Anterior cingulate cortex (tissue), 58 donors: ENCODE results near the gene FAM117A.
A peak's percentile ranks its signal among the peaks of the same experiment; 100 is the strongest.
"Not testable (repeated sequence)": the region's sequence is repeated elsewhere in the genome, so short reads cannot be mapped to it uniquely, and the experiment has no call there.

ENCODE experiments used
- DNase-seq, 58 donors: peaks; one replicate each; lab custom pipeline; 2025; lab: John Stamatoyannopoulos, UW

The FAM117A gene

DNA sequence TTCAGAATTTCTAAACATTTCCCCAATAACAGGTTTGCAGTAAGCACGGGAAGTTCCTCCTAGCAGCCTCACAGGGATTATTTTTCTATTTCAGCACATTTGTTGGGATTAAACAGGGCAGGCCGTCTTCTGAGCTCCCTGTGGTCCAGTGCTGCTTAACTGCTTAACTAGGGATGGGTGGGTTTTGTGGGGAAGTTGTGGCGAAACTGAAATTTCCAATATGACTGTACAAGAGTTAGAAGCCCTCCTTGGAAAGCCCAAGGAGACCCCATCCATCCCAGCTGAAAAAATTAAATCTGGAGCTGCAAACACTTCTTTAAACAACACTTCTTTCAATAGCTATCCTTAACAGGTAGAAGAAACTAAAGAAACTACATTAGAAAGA, 22.2 kb downstream of the FAM117A start:
- no peak for DNase-seq

DNA sequence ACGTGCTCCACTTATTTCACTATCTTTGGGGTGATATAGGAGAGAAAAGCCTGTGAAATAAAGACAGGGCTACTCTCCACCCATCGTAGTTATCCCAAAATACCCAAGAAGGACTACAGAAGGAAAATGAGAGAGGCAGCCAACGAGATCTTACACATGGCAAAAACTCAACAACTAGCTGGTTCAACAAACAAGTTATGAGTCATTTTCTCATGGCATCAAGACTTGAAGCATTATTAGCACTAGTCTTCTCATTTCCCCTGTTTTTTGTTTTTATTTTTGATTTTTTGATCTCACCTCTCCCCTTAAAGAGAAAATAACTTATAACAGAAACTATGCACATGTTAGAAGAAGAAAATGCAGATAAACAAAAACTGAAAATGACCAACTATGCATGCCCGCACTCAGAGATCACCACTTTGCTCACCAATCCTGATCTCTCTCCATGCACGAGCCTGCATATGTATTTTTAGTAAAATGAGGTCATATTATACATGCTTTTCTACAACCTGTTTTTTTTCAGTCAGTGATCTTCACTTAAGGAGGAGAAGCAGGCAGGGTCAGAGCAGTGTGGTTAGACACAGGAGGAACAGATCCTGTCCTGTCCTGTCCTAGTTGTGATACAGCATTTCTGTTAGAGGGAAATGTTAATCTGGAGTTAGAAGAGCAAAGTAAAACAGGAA, 22.8 kb downstream of the FAM117A start:
- no peak for DNase-seq

DNA sequence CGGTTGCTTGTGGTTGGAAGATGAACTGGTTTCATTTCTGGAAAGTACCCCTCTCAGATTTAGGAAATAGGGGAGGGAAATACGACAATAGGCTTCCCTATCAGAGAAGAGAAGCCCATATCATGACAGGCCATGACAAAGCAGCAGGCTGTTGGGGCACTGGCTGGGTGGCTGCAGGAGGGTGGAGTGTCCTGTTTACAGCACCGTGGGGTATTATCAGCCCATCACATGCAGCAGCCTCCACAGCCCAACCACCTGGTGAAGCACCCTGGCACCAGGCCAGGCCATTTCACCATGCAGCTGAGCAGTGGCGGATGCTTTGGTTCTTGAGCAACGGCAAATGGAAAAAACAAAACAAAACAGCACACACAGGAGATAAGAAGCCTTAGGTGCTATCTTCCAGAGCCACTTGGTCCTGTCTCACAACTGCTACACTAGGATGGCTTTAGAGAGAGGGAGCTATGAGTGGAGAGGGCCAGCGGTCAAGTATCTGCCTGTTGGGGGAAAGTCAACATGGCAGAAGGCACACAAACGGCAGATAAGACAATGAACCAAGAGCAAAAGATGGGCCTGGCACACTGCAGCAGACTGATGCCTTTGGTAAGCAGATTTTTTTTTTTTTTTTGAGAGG, 24.2 kb downstream of the FAM117A start:
- DNase-seq: peak in 4 of 58 donors; percentile 5 to 41 (median 22)

DNA sequence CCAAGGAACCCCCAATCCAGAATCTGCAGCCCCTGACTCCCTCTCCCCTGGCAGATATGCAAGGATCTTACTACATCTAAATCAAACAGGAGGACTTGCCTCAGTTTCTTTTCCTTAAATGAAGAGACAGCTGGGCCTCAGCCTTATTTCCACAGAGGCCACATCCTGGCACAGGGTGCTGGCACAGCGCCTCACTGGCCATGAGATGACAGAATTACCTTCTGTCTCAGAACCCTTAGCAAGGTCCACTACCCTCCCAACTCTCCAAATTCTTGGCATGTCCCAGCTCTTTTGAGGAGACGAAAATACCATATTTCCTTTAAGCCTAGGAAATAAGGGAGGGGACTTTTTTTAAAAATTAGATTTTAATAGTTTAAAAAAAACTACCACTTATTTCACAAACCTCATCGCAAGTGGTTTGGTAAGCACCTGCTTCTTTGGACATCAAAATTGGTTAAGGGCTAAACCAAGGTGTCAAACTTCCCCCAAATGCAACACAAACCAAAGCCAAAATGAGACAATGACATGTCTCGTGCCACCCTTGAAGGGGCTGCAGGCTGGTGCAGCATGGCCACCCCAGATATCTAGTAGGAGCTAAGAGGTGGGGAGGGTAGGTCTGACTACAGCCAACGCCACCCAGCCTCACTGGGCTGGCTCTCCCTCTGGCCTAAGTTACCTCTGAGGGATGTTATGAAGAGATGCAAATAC, 25.3 kb downstream of the FAM117A start:
- DNase-seq: peak in 1 of 58 donors; percentile 6

DNA sequence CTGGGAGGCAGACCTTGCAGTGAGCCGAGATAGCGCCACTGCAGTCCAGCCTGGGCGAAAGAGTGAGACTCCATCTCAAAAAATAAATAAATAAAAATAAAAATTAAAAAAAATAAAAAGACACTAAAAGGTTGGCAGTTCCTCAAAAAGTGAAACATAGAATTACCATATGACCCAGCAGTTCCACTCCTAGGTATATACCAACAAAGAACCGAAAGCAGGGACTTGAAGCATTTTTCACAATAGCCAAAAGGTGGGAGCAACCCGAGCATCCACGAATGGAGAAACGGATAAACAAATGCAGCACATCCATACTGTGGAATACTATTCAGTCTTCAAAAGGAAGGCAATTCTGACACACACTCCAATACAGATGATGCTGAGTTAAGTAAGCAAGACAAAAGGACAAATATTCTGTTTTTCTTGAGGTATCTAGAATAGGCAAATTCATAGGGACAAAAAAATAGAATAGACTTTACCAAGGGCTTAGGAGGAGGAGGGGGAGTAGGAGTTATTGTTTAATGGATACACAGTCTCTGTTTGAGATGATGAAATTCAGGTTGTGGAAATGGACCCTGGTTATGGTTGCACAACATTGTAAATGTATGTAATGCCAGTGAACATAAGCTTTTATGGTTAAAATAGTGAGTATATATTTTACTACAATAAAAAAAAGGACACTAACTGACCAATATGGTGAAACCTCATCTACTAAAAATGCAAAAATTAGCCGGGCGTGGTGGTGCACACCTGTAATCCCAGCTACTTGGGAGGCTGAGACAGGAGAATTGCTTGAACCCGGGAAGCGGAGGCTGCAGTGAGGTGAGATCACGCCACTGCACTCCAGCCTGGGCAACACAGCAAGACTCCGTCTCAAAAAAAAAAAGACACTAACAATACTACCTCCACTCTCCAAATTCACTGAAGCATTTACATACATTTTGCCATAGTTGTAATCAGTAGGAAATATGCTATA, 29.1 kb downstream of the FAM117A start:
- no peak for DNase-seq

DNA sequence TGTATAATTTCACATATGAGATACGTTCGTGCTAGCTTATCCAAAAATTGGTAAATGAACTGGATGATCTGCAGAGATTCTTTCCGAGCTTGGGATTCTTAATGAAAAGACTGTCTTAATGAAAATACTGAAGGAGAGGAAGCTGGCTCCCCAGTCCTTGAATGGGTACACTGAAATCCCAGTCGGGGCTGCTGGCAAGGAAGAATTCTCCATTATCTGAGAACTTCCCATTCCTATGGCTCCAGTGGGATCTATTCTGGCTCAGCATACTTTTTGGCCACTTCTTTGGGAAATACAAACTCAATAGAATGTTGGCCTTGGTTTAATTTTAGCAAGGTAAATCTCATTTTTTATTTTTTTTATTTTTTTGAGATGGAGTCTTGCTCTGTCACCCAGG, 32.5 kb downstream of the FAM117A start:
- no peak for DNase-seq

DNA sequence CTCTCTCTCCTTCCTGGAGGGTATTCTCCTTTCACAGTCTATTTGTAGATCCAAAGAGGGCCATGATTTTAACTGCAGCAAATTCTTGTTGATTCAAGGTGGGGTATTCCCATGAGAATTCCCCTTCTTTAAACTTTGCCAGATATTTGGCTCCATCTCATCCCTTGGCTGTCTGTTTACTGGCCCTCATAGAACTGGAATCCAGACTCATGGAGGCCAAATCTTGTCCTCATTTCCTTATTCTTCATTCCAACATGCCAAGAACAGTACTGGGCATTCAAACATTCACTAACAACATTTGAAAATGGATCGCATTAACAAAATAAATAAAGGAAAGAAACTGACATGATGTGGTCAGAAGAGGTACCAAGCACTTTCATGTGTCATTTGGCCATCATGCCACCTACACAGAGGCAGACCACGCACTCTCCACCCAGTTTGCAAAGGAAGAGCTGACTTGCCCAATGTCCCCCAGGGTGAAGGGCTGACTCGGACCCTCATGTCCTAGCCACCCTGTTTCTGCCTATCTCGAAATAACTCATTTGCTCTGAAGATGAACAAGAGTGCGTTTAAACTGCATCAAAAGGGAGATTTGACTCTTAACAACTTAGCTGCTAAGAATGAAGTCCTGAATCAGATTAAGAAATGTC, 33.0 kb downstream of the FAM117A start:
- no peak for DNase-seq

DNA sequence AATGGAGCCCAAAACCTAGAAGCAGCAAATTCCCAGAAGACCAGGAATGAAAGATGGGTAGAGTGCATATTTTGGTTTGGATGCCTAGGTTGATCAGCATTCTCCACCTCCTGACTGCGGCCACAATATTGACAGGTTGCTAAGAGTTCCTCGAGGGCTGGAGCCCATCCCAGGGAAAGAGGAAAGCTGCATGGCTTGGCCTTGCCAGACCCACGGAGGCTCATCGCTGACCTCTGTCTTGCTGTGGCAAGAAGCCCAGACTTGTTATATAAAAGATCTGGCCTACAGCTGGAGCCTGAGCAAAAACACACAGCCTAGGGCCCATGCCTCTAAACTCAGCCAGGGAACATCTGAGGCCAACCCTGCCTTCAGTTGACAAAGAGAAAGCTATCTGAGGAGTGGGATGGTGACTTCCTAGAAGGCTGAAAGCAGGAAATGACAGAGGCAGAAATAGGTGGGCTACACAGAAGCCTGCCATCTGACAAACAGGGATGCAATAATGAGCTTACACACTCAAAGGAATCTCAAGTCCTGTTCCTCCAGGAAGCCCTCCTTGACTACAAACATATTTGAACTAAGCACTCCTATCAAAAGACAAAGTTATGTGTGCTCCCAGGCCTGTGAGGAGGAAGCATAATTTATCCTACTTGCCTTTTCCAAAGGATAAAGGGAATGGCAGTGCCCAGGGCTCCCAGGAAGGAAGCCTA, 33.7 kb downstream of the FAM117A start:
- peak in 46 of 58 donors; percentile 7 to 77 (median 47) for DNase-seq

DNA sequence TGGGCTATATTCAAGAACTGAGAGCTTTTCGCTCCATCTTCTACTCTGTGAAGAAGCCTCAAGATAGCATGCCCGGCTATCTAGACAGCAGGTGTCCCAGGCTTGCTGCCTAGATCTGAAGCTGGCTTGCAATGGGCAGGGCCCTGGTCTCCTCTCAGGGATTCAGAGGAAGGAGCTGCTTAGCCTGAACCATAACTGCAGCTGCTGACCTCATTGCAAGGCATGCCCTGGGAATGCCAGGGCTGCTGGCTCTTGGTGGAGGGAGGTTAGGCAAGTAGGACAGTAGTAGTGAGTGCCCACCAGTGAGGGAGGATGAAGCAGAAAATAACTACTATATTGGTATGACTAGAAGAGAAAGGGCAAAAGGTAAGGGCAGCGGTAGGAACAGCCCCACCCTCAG, 34.9 kb downstream of the FAM117A start:
- no peak for DNase-seq

DNA sequence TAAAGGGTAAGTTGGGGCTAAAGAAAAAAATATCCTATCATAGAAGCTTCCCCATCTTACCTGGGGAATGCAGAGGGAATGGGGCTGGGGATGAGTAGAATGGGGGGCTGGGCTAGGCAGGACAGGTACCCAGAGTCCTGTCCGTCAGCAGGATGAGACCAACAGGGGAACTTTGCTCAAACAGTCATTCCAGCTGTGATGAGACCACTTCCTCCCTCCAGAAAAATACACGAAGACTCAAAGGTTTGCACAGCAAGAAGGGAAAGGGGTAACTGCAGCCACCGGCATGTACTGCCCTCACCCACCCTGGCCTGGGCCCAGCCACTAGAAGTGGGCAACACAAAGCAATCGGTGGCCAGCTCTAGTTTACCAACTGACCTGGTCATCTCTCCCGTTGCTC, 35.5 kb downstream of the FAM117A start:
- no peak for DNase-seq

DNA sequence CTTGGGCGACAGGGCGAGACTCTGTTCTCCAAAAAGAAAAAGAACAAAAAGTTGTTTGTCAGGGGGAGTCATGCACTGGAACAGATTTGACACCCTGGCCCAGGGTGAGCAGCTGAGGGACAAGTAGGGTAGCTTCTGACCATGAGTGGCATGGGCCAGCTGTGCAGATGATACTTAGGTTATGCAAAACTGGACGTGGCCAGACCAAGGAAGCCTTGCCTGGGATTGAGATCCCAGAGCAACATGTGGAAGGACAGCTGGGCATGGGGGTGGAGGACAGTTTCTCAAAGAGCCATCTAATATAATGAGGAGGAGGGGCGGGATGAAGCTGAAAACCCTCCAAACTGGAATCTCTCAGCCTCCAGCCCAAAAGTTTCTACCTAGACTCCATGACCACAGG, 36.6 kb downstream of the FAM117A start:
- DNase-seq: no peak

DNA sequence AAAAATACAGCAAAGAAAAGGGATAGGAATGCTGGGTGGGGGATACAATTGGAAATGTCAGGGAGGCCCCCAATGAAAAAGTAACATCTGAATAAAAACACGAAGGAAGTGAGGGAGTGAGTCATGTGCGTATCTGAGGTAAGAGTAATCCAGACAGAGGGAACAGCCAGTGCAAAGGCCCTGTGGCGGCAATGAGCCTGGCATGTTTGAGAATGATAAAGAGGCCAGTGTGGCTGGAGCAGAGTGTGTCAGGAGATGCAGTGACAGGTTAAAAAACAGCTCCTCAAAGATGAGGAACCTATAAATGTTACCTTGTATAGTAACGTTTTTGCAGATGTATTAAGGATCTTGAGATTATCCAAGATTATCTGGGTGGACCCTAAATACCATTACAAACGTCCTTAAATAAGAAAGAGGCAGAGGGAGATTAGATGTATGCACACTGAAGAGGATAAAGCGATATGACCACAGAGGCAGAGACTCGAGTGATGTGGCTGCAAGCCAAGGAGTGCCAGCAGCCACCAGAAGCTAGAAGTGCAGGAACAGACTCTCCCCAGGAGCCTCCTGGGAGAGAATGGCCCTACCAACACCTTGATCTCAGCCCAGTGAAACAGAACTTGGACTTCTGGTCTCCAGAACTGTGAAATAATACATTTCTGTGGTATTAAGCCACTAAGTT, 38.3 kb downstream of the FAM117A start:
- no peak for DNase-seq

DNA sequence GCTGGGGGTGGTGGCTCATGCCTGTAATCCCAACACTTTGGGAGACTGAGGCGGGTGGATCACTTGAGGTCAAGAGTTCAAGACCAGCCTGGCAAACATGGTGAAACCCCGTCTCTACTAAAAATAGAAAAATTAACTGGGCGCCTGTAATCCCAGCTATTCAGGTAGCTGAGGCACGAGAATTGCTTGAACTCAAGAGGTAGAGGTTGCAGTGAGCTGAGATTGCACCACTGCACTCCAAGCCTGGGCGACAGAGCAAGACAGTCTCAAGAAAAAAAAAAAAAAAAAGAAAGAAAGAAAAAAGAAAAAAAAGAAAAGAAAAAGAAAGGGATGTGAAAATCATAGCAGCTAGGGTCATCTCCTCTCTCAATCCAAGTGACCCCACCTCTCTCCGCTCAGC, 39.4 kb downstream of the FAM117A start:
- DNase-seq: not testable (repeated sequence)

DNA sequence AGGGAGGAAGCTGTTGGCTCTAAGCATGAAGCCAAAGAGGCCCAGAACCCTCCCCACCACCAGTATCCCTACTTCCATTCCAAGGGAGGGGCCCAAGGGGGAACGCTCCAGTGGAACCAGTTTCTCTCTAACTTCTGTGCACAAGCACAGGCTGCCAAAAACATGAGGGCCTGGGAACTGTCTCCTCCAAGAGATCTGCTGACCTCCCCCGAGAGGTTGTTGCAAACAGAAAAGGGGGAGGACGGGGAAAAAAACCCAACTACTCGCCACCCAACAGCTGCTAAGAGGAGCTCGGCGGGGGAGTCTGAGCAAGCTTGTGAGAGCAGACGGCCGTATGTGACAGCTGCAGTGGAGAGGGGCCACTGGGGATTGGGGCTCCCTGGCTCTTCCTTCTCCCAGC, 40.5 kb downstream of the FAM117A start:
- DNase-seq: no peak

DNA sequence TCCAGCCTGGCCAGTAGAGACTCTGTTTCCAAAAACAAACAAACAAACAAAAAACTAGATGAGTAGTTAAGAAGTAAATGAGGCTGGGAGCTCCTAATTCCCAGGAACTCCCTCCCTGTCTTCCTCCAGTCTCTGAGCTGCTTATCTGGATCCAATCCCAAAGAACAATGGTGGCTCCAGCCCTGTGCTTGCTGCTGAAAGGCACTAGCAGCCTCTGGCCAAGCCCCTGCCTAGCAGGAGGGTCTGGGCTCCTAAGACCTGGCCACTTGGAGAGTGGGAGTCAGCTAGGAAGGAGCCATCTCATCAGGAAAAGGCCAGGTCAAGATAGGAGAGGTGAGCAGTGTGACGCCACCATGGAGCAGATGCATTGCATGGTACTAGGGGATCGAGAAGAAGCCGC, 41.9 kb downstream of the FAM117A start:
- no peak for DNase-seq

DNA sequence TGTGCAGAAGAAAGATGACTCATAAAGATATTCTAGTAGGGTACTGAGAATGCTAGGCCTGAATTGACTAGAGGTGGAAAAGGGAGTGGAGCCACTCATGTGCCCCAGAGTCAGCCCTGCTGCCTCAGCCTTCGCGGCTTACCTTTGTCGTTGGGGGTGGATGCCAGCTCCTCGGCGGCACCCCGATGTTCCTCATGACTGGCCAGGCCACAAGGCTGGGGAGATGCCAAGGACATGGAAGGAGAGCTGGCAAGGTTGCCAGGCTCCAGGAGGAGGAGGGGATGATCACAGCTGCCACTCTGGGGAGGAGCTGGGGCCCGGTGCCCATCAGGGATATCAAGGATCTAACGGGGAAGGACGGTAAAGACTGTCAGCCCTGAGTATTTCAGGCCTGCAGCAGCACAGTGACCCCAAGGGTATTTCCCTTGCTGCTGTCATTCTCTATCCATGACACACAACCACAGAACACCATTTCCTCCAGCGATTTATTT, 46.5 kb downstream of the FAM117A start:
- DNase-seq: peak in 2 of 58 donors; percentile 4 to 11

DNA sequence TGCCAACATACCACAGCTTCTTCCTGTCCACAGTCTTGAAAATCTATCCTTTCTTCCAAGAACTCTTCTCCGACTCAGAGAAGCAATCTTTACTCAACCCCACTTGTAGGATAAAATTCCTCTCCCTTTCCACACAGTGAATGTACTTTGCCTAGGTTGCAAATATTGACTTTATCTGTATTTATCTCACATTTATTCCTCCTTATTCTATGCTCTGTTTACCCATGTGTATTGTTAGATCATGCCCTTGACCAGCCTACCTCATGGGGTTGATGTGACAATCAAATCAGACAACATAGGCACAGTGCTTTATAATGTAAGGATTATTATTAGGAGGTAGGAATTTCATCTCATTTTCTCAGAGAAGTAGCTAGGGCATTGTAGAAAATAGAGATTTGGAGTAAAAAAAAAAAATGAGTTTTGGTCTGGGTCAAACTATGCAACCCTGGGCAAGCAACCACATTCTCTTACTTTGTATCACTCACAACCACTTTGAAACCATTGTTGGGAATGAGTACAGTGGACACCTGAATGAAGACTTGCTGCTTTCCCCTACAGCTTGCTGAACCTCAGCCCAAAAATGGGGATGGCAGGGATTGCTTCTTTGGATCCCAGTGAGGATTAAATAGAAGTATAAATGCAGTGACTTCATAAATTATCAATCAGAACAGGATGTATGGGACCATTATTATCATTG, 47.1 kb downstream of the FAM117A start:
- DNase-seq: no peak

DNA sequence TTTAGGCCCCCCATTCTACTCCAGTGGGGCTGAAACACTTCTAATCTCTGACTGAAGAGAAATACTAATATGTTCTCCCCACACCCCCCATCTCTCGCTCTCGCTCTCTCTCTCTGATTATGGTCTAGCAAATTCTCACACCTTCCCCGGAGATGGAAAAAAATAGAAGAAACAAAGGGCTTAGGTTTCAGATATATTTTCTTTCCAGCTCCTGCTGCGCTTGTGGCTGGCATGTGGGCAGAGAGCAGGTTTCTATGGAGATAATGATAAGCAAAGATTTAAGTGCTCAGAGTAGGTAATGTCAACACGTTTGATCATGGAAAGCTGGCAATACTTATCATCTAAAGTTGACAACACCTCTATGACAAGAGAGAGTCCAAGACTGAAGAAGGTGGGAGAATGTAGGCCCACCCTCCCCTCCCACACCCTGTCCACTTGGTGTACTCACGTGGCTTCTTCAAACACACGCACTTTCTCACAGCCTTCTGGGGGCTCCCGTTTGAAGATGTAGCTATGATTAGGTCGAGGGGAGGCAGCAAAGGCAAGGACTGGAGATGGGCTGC, 48.1 kb downstream of the FAM117A start:
- peak in 3 of 58 donors; percentile 6 to 50 (median 16) for DNase-seq
